ENCODE measurements around the gene ZNF783.

GRCh38 chr7:149306854-149307253, 44.9 kb downstream of the ZNF783 start:
- TF ChIP-seq CTCF (IDR thresholded peaks at IDR 0.05; ENCODE audit: control extremely low read depth in 1 of 3, insufficient read depth in 1 of 3, low read depth in 1 of 3, low read length in 3 of 3): no peak
- no peak for TF ChIP-seq POLR2A (IDR thresholded peaks at IDR 0.05; ENCODE audit: control extremely low read depth in 1 of 2, low read depth in 2 of 2, low read length in 2 of 2)
- no peak for TF ChIP-seq NRF1 (IDR thresholded peaks at IDR 0.05; ENCODE audit: low read depth, low read length)
- TF ChIP-seq SIX5 (IDR thresholded peaks at IDR 0.05; ENCODE audit: low read depth, low read length): no peak
- TF ChIP-seq TEAD4 (IDR thresholded peaks at IDR 0.05; ENCODE audit: low read depth, low read length): no peak
- no peak for TF ChIP-seq PHF8 (conservative IDR thresholded peaks at IDR 0.05; ENCODE audit: low read depth, low read length)

Data from H1 (cell line).